Right renal pelvis (tissue), 4 donors: ENCODE results near the gene ARL6IP1. TPM values are rescaled to one million over a fixed set of nuclear protein-coding genes. Genes with fewer than 3 reads are reported as not detected.
"Not testable (repeated sequence)": the region's sequence is repeated elsewhere in the genome, so short reads cannot be mapped to it uniquely, and the experiment has no call there.

ENCODE experiments used
- DNase-seq, 4 donors: peaks; one replicate each; pipeline ENCODE4 v3.0.0-alpha.2; 2013; ENCODE audit warnings: low read depth in 4 of 4, low spot score in 3 of 4, missing footprints in 1 of 4
- polyA plus RNA-seq, 4 donors: library from polyadenylated mRNA; unstranded; fragments of 120-200 nt; gene quantifications; one replicate each; pipeline ENCODE4 v1.2.1, GENCODE V29; 2013; ENCODE audit not compliant: insufficient read length in 4 of 4

Gene ARL6IP1
- polyA plus RNA-seq, 4 donors: 283 to 315 (median 307) TPM

- not testable (repeated sequence) for DNase-seq
Observed at GRCh38 chr16:18767217-18767616, 34.1 kb downstream of the ARL6IP1 start.

GRCh38 chr16:18762713-18763112 is 38.6 kb downstream of the ARL6IP1 start:
- not testable (repeated sequence) for DNase-seq

- not testable (repeated sequence) for DNase-seq
Observed at GRCh38 chr16:18759598-18760520, 41.5 kb downstream of the ARL6IP1 start.

- DNase-seq: not testable (repeated sequence)
Observed at GRCh38 chr16:18757960-18758660, 43.2 kb downstream of the ARL6IP1 start.

- DNase-seq: not testable (repeated sequence)
Observed at GRCh38 chr16:18756639-18757038, 44.7 kb downstream of the ARL6IP1 start.

- DNase-seq: not testable (repeated sequence)
Observed at GRCh38 chr16:18742870-18743269, 58.5 kb downstream of the ARL6IP1 start.

Other genes with a start within 250 kb of the ARL6IP1 start
- 100 to 1,000 TPM in 1 of 4 donors, 10 to 100 TPM in 3; 87.9 to 109 (median 98.7) TPM for gene NOMO2, start 239.5 kb downstream of the ARL6IP1 start, polyA plus RNA-seq
- 1,000 to 10,000 TPM; 1,992 to 2,216 (median 2,073) TPM for gene RPS15A, start 11.2 kb downstream of the ARL6IP1 start, polyA plus RNA-seq
- gene SMG1, start 124.9 kb upstream of the ARL6IP1 start, polyA plus RNA-seq: 10 to 100 TPM; 49.8 to 59.0 (median 53.3) TPM
- gene TMC7, start 182.4 kb upstream of the ARL6IP1 start, polyA plus RNA-seq: 1 to 10 TPM; 1.7 to 2.1 (median 1.9) TPM